Small intestine (tissue), 7 donors: ENCODE measurements around the gene RNASE8. TPM values are rescaled to one million over a fixed set of nuclear protein-coding genes. Genes with fewer than 3 reads are reported as not detected.
A peak's percentile ranks its signal among the peaks of the same experiment; 100 is the strongest.

Experiments
- DNase-seq, 2 donors: peaks; one replicate each; pipeline versions ENCODE4 v3.0.0 to v3.0.0-alpha.2; 2013
- FAIRE-seq: peaks from 2 replicates; lab custom pipeline; 2012; peaks lifted over from hg19 to GRCh38; lab: Jason Lieb, UNC
- H3K27ac ChIP-seq, 3 donors: one replicate each; pipeline ENCODE4 v1.5.1; 2013; ENCODE audit warnings: low read length in 2 of 3, mild to moderate bottlenecking in 2 of 3, control low read depth in 1 of 3, inconsistent platforms in 1 of 3, low read depth in 1 of 3, moderate library complexity in 1 of 3
- H3K27me3 ChIP-seq, 3 donors: one replicate each; pipeline ENCODE4 v1.6.1; 2013; ENCODE audit warnings: low read length in 3 of 3, inconsistent platforms in 1 of 3; ENCODE audit not compliant: control insufficient read depth in 3 of 3, insufficient read depth in 3 of 3
- H3K36me3 ChIP-seq, 3 donors: one replicate each; pipeline ENCODE4 v1.6.1; 2013; ENCODE audit warnings: low read length in 3 of 3, inconsistent platforms in 1 of 3, low read depth in 1 of 3, mild to moderate bottlenecking in 1 of 3, moderate library complexity in 1 of 3; ENCODE audit not compliant: control insufficient read depth in 3 of 3, insufficient read depth in 2 of 3
- H3K4me1 ChIP-seq, 3 donors: one replicate each; pipeline ENCODE4 v1.6.1; 2013; ENCODE audit warnings: low read length in 2 of 3, inconsistent platforms in 1 of 3, low read depth in 1 of 3, mild to moderate bottlenecking in 1 of 3, moderate library complexity in 1 of 3; ENCODE audit not compliant: control insufficient read depth in 3 of 3, insufficient read depth in 2 of 3
- H3K4me3 ChIP-seq, 3 donors: one replicate each; pipeline ENCODE4 v1.5.1; 2013; ENCODE audit warnings: low read length in 3 of 3, control low read depth in 1 of 3, inconsistent platforms in 1 of 3, low read depth in 1 of 3, mild to moderate bottlenecking in 1 of 3, moderate library complexity in 1 of 3
- H3K9me3 ChIP-seq, 2 donors: one replicate each; pipeline ENCODE4 v1.6.1; 2013; ENCODE audit warnings: low read depth in 1 of 2, low read length in 1 of 2; ENCODE audit not compliant: control insufficient read depth in 2 of 2, insufficient read depth in 1 of 2
- WGBS, 3 donors: extraction: QIAGEN DNeasy Blood & Tissue Kit; methylation state at CpG; one replicate each; pipeline ENCODE4 v1.1.7; 2013; 5-methylcytosine and 5-hydroxymethylcytosine counted together
- polyA plus RNA-seq, 4 donors: library from polyadenylated mRNA; stranded (reverse) in 3 of 4; unstranded in 1 of 4; fragments of 200-250 nt in 3 of 4; fragments of 120-200 nt in 1 of 4; gene quantifications; one replicate each; pipeline versions ENCODE4 v1.2.1 to v1.2.3, GENCODE V29; 2013
- donor health status: healthy with polysubstance abuse.
- donor health status: control.
- donor health status: control.
- donor health status: Bipolar disorder and iron deficiency.
- donor health status: healthy.

The RNASE8 gene
- polyA plus RNA-seq, 4 donors, result not detected

DNA sequence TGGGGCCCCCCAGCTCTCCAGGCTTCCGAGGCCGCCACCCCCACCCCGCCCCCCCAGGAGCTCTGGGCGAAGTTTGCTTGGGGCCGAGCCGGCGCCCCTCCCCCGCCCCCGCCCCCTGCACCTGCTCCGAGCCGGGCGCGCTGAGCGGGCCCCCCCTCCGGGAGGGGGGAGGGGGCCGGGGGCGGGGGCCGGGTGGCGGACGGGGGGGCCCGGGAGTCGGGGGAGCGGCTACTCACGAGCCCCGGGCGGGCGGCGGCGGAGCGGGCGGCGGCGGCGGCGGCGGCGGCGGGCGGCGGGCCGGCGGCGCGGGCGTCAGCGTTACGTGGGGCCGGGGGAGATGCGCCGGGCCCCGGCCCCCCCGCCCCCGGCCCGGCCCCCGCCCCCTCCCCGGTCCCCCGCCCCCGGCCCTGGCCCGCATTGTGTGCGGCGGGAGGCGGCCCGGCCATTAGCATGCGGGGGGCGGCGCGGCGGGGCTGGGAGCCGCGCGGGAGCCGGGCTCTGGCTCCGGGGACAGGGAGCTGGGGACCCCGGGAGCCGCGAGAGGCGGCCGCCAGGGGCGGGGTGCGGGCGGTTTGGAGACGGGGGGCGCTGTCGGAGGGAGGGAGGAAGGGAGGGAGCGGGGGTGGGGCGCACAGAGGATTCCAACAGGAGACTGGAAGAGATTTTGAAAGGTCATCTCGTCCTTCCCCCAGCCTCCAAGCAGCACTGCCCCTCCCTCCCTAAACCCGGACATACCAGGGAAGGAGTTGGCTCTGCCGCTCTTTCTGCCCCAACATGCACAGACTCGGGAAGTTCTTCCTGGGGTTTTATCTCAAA is 40.7 kb downstream of the RNASE8 start, which contains the start of gene ZNF219:
Gene ZNF219, minus strand, starts transcription at position 580 of the 816 bp plus-strand sequence. CDS start 5,064 bp downstream, outside the sequence.
- peaks cover 0 to 7% (median 0%) of the 10 kb centered on the region in 3 donors for H3K36me3 ChIP-seq
- H3K4me1 ChIP-seq, result peaks cover 0 to 64% (median 0%) of the 10 kb centered on the region in 3 donors
- no peaks in the 10 kb centered on the region for H3K9me3 ChIP-seq
- FAIRE-seq (no peak), DNase-seq (peak; percentile 76 to 78)
- peak within 1 kb of the TSS; percentile 85 to 96 (median 96) for H3K27ac ChIP-seq
- peak within 1 kb of the TSS; percentile 43 to 84 (median 72) for H3K4me3 ChIP-seq
- H3K27me3 ChIP-seq, result no peaks in the 10 kb centered on the region
- WGBS, 3 donors, result 0 to 1% (median 1%) methylated on average over 15 to 83 of the region's 90 CpGs

DNA sequence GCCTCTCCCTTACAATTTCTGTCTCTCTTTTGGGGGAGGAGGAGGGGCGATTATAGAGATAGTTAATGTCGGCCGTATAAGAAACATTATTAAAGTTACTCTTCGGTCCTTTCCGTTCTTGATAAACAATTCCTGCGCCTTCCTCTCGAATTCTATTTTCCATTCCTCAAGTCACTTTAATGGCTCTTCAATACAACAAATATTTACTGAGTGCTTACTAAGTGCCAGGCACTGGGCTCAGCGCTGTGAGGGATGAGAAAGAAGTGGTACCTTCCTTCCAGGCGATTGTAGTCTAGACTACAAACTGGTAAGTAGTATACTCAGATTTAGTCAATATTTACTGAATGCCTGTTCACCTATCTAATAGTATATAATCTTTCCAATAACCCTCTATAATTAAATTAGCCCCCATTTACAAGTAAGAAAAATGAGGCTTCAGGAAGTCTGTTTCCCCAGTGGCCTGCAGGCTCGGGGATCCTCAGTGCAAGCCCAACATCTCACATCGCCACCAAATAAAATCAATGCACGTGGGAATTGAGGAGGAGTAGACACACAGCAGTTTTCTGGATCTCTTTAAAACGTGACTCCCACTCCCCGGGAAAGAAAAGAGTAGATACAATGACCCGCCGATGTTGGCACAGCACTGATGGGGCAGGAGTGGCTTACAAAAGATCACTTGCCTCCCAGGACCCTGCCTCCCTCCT is 41.4 kb downstream of the RNASE8 start:
- Histone ChIP-seq H3K27ac (peak overlapping the region; percentile 85 to 96 (median 96)), H3K27me3 (no peaks in the 10 kb centered on the region), H3K9me3 (no peaks in the 10 kb centered on the region), H3K36me3 (peaks cover 0 to 3% (median 0%) of the 10 kb centered on the region in 3 donors), H3K4me3 (peak overlapping the region; percentile 43 to 84 (median 72)), H3K4me1 (peaks cover 0 to 59% (median 0%) of the 10 kb centered on the region in 3 donors)
- FAIRE-seq (no peak), DNase-seq (no peak)
- WGBS, 3 donors, result 7 to 13% (median 12%) methylated on average over 16 of the region's 16 CpGs

DNA sequence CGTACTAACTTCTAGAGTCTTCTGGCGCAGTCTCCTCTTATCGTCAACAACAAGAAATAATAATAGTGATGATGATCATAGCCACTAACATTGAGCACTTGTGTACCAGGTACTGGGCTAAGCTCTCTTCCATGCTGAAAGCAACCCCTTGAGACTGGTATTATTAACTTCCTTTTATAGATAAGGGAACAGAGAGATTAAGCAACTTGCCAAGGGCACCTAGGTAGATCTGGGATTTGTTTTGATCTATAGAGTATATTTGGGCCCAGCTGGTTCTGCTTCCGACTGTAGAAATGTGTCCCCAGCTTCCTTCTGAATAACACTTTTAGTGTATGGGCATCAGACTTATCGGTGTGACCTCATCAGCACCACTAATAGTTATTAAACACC is 42.0 kb downstream of the RNASE8 start:
- H3K27ac ChIP-seq, result peak overlapping the region; percentile 85 to 96 (median 96)
- peak overlapping the region in 2 of 3 donors; percentile 72 to 84 for H3K4me3 ChIP-seq
- peaks cover 0 to 3% (median 0%) of the 10 kb centered on the region in 3 donors for H3K36me3 ChIP-seq
- H3K27me3 ChIP-seq, result no peaks in the 10 kb centered on the region
- peak; percentile 43 to 71 for DNase-seq
- no peak for FAIRE-seq
- peaks cover 0 to 58% (median 0%) of the 10 kb centered on the region in 3 donors for H3K4me1 ChIP-seq
- H3K9me3 ChIP-seq, result no peaks in the 10 kb centered on the region
- 15 to 53% (median 38%) methylated on average over 5 of the region's 5 CpGs for WGBS, 3 donors

DNA sequence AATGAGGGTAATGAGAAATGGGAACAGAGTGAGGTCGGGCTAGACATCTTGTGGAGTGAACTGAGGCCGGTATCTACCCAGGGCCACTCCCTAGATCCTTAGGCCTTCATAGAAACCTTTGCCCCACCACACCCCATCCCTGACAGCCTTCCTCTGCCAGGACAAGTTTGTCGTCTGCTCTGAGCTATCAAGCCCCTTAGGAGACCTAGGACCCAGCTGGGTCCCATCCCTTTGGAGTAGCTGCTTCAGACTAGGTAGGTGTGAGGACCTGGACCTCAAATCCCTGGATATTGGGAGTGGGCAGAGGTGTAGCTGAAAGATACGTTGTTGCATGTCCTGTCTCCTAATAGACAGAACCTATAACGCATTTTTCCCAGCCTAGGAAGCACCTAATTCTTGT is 43.3 kb downstream of the RNASE8 start, which contains the start of gene TMEM253:
Gene TMEM253, plus strand, starts transcription at position 136 of the 400 bp plus-strand sequence. CDS start 278 bp downstream, outside the sequence.
- DNase-seq (peak; percentile 90 to 95), FAIRE-seq (no peak)
- H3K36me3 ChIP-seq, result peaks cover 0 to 3% (median 0%) of the 10 kb centered on the region in 3 donors
- H3K9me3 ChIP-seq, result no peaks in the 10 kb centered on the region
- peak within 1 kb of the TSS in 2 of 3 donors; percentile 40 to 84 for H3K4me3 ChIP-seq
- peaks cover 4 to 70% (median 6%) of the 10 kb centered on the region in 3 donors for H3K4me1 ChIP-seq
- no peaks in the 10 kb centered on the region for H3K27me3 ChIP-seq
- peak within 1 kb of the TSS; percentile 98 to 99 (median 98) for H3K27ac ChIP-seq
- 22 to 53% (median 34%) methylated on average over 5 of the region's 5 CpGs for WGBS, 3 donors

DNA sequence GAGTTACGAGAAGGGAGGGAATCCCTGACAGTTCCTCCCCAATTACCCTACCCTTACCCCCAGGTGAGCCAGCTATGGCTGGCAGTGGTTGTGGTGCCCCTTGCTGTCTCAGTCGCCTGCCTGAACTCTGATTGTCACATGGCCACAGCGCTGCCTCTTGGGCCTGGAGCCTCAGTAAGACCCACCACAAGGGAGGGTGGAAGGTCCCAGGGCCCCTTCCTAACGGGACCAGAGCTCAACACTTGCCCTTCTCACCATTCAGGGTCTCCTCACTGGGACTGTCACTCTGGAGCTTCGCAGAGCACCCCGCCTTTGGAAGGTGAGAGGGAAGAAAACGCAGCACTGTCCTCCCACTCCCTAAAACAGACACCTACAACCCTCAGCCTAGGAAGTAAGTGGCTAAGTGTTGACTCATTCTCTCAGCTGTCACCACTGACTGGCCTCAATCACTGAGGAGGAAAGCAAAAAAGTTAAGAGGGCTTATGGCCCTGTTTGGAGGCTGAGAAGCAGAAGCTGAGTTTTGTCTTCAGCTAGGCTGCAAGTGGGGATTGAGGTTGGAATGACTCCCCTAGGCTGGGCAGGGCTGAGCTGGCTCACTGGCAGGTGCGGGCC is 44.3 kb downstream of the RNASE8 start:
- Histone ChIP-seq H3K27ac (peak overlapping the region; percentile 98 to 99 (median 98)), H3K4me3 (peak overlapping the region in 2 of 3 donors; percentile 63 to 70)

DNA sequence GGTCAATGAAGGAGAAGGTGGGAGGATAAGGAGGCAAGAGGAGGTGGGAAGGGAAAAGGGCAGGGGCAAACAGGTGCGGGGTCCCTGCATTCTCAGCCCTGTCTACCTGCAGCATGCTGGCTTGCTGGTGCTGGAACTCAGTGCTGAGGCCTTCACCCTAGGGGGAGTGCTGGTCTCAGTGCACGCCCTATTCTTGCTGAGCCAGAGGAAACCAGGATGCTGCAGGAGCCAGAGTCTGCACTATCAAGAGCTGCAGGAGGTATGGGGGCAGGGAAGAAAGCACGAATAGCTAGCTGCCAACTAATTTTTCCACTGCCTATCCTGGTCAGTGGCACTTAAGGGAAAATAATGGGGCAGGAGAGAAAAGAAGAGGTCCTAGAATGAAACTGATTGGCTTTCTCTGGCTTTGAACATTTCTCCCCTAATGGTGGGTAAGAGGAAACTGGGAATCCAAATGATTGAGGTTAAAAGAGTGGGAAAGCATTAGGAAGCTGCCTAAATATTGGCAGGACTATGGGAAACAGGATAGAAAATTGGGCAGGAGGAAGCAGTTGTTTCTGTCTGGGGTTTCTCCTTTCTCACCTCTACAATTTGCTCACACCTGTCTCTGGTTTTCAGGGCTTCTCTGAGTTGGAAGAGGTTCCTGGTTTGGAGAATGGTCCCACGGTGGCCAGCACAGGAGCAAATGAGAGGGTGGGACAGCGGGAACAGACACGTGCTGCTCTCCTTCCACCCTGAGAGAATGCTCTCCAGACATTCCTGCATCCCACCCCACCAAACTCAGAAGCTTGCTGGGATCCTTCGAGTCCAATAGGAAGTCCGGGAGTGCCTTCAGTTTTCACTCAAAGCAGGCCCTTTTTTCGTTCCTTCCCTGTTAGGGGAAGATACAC is 45.1 kb downstream of the RNASE8 start:
- Histone ChIP-seq H3K4me1 (peaks cover 4 to 72% (median 6%) of the 10 kb centered on the region in 3 donors), H3K27me3 (no peaks in the 10 kb centered on the region), H3K4me3 (peak overlapping the region in 2 of 3 donors; percentile 63 to 70), H3K36me3 (peaks cover 0 to 3% (median 0%) of the 10 kb centered on the region in 3 donors), H3K27ac (peak overlapping the region; percentile 98 to 99 (median 98)), H3K9me3 (no peaks in the 10 kb centered on the region)
- DNase-seq (peak; percentile 72 to 80), FAIRE-seq (no peak)
- 6 to 17% (median 17%) methylated on average over 9 of the region's 9 CpGs for WGBS, 3 donors

More for the DNA sequence above, 44.3 kb downstream of the RNASE8 start:
- peaks cover 0 to 3% (median 0%) of the 10 kb centered on the region in 3 donors for H3K36me3 ChIP-seq
- no peak for FAIRE-seq
- no peaks in the 10 kb centered on the region for H3K27me3 ChIP-seq
- peaks cover 4 to 71% (median 6%) of the 10 kb centered on the region in 3 donors for H3K4me1 ChIP-seq
- 41 to 67% (median 48%) methylated on average over 8 of the region's 8 CpGs for WGBS, 3 donors
- H3K9me3 ChIP-seq, result no peaks in the 10 kb centered on the region
- DNase-seq, result peak; percentile 36 to 51

DNA sequence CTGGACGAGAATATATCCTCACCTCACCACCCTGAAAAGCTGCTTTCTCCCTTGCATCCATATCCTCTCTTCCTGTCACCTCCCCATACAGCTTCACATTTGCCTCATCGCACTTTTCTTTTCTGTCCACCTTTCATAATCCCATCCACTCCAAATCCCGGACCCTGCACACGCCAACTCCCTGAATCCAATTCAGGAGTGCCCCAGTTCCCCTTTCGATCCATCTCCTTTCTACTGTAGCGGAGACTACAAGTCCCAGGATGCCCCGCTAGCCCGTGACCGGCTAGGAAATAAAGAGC is 45.7 kb downstream of the RNASE8 start:
- Histone ChIP-seq H3K9me3 (no peaks in the 10 kb centered on the region), H3K4me3 (peak overlapping the region in 2 of 3 donors; percentile 63 to 70), H3K36me3 (peaks cover 0 to 3% (median 0%) of the 10 kb centered on the region in 3 donors), H3K27ac (peak overlapping the region; percentile 98 to 99 (median 98)), H3K4me1 (peaks cover 4 to 72% (median 6%) of the 10 kb centered on the region in 3 donors), H3K27me3 (no peaks in the 10 kb centered on the region)
- DNase-seq (no peak), FAIRE-seq (no peak)
- 0% methylated on average over 9 of the region's 9 CpGs for WGBS, 3 donors
